ENCODE results near the gene KRCC1.

- TF ChIP-seq, protein P1, sequence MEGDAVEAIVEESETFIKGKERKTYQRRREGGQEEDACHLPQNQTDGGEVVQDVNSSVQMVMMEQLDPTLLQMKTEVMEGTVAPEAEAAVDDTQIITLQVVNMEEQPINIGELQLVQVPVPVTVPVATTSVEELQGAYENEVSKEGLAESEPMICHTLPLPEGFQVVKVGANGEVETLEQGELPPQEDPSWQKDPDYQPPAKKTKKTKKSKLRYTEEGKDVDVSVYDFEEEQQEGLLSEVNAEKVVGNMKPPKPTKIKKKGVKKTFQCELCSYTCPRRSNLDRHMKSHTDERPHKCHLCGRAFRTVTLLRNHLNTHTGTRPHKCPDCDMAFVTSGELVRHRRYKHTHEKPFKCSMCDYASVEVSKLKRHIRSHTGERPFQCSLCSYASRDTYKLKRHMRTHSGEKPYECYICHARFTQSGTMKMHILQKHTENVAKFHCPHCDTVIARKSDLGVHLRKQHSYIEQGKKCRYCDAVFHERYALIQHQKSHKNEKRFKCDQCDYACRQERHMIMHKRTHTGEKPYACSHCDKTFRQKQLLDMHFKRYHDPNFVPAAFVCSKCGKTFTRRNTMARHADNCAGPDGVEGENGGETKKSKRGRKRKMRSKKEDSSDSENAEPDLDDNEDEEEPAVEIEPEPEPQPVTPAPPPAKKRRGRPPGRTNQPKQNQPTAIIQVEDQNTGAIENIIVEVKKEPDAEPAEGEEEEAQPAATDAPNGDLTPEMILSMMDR (IDR thresholded peaks at IDR 0.05), result no peak
- TF ChIP-seq EZH2phosphoT487 (IDR thresholded peaks at IDR 0.05) (no peak), EZH2 (IDR thresholded peaks at IDR 0.05) (no peak)
Observed at GRCh38 chr2:88087763-88088162, 32.2 kb upstream of the KRCC1 start.
